Stimulated activated CD8-positive, alpha-beta memory T cell treated with anti-CD3 and anti-CD28 coated beads, Interleukin-15, amount 100 ng/mL, for 24 hours (primary cell): ENCODE data around the gene CDC42EP4.
"Not testable (repeated sequence)": the region's sequence is repeated elsewhere in the genome, so short reads cannot be mapped to it uniquely, and the experiment has no call there.

Experiments
- DNase-seq: peaks from one replicate; pipeline ENCODE4 v3.0.0-alpha.2; 2020; ENCODE audit warnings: low read depth

CDC42EP4 gene

GRCh38 chr17:73320601-73321264, 8.9 kb upstream of the CDC42EP4 start:
- DNase-seq, result no peak

GRCh38 chr17:73319766-73320165, 8.0 kb upstream of the CDC42EP4 start:
- DNase-seq, result no peak

- no peak for DNase-seq
Measured at GRCh38 chr17:73318836-73319235, 7.0 kb upstream of the CDC42EP4 start.

- no peak for DNase-seq
Measured at GRCh38 chr17:73318427-73318813, 6.6 kb upstream of the CDC42EP4 start.

- DNase-seq, result no peak
Measured at GRCh38 chr17:73317513-73318426, 6.0 kb upstream of the CDC42EP4 start.

- no peak for DNase-seq
Measured at GRCh38 chr17:73316919-73317505, 5.2 kb upstream of the CDC42EP4 start.

- no peak for DNase-seq
Measured at GRCh38 chr17:73315471-73315870, 3.7 kb upstream of the CDC42EP4 start.

GRCh38 chr17:73313526-73314127, 1.8 kb upstream of the CDC42EP4 start:
- DNase-seq, result no peak

- DNase-seq, result not testable (repeated sequence)
Measured at GRCh38 chr17:73312887-73313286, 1.1 kb upstream of the CDC42EP4 start.

- DNase-seq, result no peak
Measured at GRCh38 chr17:73311428-73311780, 397 bp downstream of the CDC42EP4 start.

GRCh38 chr17:73309727-73310596, 1.8 kb downstream of the CDC42EP4 start:
- no peak for DNase-seq

GRCh38 chr17:73308959-73309358, 2.8 kb downstream of the CDC42EP4 start:
- not testable (repeated sequence) for DNase-seq

GRCh38 chr17:73308017-73308823, 3.6 kb downstream of the CDC42EP4 start:
- no peak for DNase-seq

- no peak for DNase-seq
Measured at GRCh38 chr17:73307130-73307529, 4.7 kb downstream of the CDC42EP4 start.

- DNase-seq, result no peak
Measured at GRCh38 chr17:73305845-73306836, 5.7 kb downstream of the CDC42EP4 start.

- no peak for DNase-seq
Measured at GRCh38 chr17:73304971-73305812, 6.6 kb downstream of the CDC42EP4 start.

- no peak for DNase-seq
Measured at GRCh38 chr17:73304438-73304837, 7.4 kb downstream of the CDC42EP4 start.

- no peak for DNase-seq
Measured at GRCh38 chr17:73302189-73302588, 9.6 kb downstream of the CDC42EP4 start.

GRCh38 chr17:73301369-73301768, 10.4 kb downstream of the CDC42EP4 start:
- no peak for DNase-seq
